OCI-LY1 (cell line): ENCODE results near the gene SLC7A8.

Experiments
- H2AFZ ChIP-seq: fragments of 200-600 bp; sonication (generic), shearing (Covaris generic); 2 replicates; pipeline ENCODE4 v1.6.0; 2014; ENCODE audit warnings: antibody characterized with exemption, mild to moderate bottlenecking, low read length
- H3F3A ChIP-seq: fragments of 200-600 bp; sonication (generic), shearing (Covaris generic); 2 replicates; pipeline ENCODE4 v1.6.0; 2014; ENCODE audit warnings: mild to moderate bottlenecking, antibody characterized with exemption, low read length, moderate library complexity; ENCODE audit not compliant: insufficient read depth
- H3K27ac ChIP-seq: fragments of 200-600 bp; sonication (generic); 2 replicates; pipeline ENCODE4 v1.5.1; 2014; ENCODE audit warnings: low read length, mixed run types, mild to moderate bottlenecking, low read depth; ENCODE audit not compliant: poor library complexity, severe bottlenecking
- H3K27me3 ChIP-seq: fragments of 200-600 bp; sonication (generic); 2 replicates; pipeline ENCODE4 v1.6.0; 2014; ENCODE audit warnings: antibody characterized with exemption, mild to moderate bottlenecking, low read length, moderate library complexity; ENCODE audit not compliant: insufficient read depth
- H3K36me3 ChIP-seq: fragments of 200-600 bp; sonication (generic); 2 replicates; pipeline ENCODE4 v1.6.1; 2014; ENCODE audit warnings: mild to moderate bottlenecking, antibody characterized with exemption, low read length, moderate library complexity, mixed read lengths; ENCODE audit not compliant: insufficient read depth
- H3K4me1 ChIP-seq: fragments of 200-600 bp; sonication (generic); 2 replicates; pipeline ENCODE4 v1.5.1; 2014; ENCODE audit warnings: mild to moderate bottlenecking, low read length, moderate library complexity; ENCODE audit not compliant: insufficient read depth, severe bottlenecking
- H3K4me2 ChIP-seq: fragments of 200-600 bp; sonication (generic), shearing (Covaris generic); 2 replicates; pipeline ENCODE4 v1.6.1; 2014; ENCODE audit warnings: low read length
- H3K4me3 ChIP-seq: fragments of 200-600 bp; sonication (generic); 2 replicates; pipeline ENCODE4 v1.5.1; 2014; ENCODE audit warnings: low read length, low read depth, mild to moderate bottlenecking, mixed read lengths; ENCODE audit not compliant: poor library complexity, severe bottlenecking
- H3K79me2 ChIP-seq: fragments of 200-600 bp; shearing (Covaris generic); 2 replicates; pipeline ENCODE4 v1.6.1; 2016; ENCODE audit warnings: mixed run types, low read length, mixed read lengths; ENCODE audit not compliant: insufficient read depth
- H3K9ac ChIP-seq: fragments of 200-600 bp; sonication (generic), shearing (Covaris generic); 2 replicates; pipeline ENCODE4 v1.6.1; 2014; ENCODE audit warnings: mild to moderate bottlenecking, low read length, mixed read lengths
- H3K9me2 ChIP-seq: fragments of 200-600 bp; sonication (generic), shearing (Covaris generic); 2 replicates; pipeline ENCODE4 v1.6.1; 2014; ENCODE audit warnings: low read depth, mild to moderate bottlenecking, low read length, mixed read lengths
- H3K9me3 ChIP-seq: fragments of 200-600 bp; shearing (Covaris generic); 2 replicates; pipeline ENCODE4 v1.6.1; 2014; ENCODE audit warnings: low read length, mixed read lengths
- H4K20me1 ChIP-seq: fragments of 200-600 bp; sonication (generic), shearing (Covaris generic); 2 replicates; pipeline ENCODE4 v1.6.0; 2016; ENCODE audit warnings: mild to moderate bottlenecking, low read length; ENCODE audit not compliant: insufficient read depth
- EZH2 ChIP-seq: fragments of 200-600 bp; sonication (generic), shearing (Covaris generic); IDR thresholded peaks from 2 replicates; pipeline ENCODE4 v1.8.0; 2017; ENCODE audit warnings: borderline replicate concordance, mixed run types, mild to moderate bottlenecking, antibody characterized with exemption, low read length, moderate library complexity, mixed read lengths
- TF ChIP-seq, protein P1 (sequence below): fragments of 200-600 bp; sonication (generic), shearing (Covaris generic); IDR thresholded peaks from 2 replicates; pipeline ENCODE4 v1.5.1; 2017; ENCODE audit warnings: mild to moderate bottlenecking, antibody characterized with exemption, low read length, moderate library complexity, mixed read lengths

The SLC7A8 gene

DNA sequence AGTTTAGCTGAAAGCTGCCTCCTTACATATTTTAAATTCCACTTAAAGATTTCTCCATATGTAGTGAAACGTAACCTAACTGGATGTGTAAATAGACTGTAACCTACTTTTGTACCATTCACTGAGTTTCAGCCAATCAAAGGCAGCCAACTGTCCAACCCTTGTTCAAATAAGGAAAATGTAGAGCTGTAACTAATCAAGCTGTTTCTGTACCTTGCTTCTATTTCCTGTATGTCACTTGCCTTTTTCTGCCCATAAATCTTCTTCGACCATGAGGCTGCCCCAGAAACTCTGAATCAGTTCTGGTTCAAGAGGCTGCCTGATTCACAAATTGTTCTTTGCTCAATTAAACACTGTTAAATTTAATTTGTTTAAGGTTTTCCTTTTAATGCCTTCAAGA lies 6.3 kb downstream of the SLC7A8 start:
- H3K4me3 ChIP-seq = no peak overlapping the region
- H3K27me3 ChIP-seq = no peaks in the 10 kb centered on the region; the same call in none of the 2 replicates
- H3K79me2 ChIP-seq = no peaks in the 10 kb centered on the region
- no peaks in the 10 kb centered on the region for H3K4me1 ChIP-seq
- no peak overlapping the region for H3K27ac ChIP-seq
- no peaks in the 10 kb centered on the region for H3K36me3 ChIP-seq
- H3K9me2 ChIP-seq = no peaks in the 10 kb centered on the region
- no peak overlapping the region for H3K9ac ChIP-seq
- H3K9me3 ChIP-seq = no peaks in the 10 kb centered on the region
- TF ChIP-seq EZH2 = no peak
- TF ChIP-seq, protein P1, sequence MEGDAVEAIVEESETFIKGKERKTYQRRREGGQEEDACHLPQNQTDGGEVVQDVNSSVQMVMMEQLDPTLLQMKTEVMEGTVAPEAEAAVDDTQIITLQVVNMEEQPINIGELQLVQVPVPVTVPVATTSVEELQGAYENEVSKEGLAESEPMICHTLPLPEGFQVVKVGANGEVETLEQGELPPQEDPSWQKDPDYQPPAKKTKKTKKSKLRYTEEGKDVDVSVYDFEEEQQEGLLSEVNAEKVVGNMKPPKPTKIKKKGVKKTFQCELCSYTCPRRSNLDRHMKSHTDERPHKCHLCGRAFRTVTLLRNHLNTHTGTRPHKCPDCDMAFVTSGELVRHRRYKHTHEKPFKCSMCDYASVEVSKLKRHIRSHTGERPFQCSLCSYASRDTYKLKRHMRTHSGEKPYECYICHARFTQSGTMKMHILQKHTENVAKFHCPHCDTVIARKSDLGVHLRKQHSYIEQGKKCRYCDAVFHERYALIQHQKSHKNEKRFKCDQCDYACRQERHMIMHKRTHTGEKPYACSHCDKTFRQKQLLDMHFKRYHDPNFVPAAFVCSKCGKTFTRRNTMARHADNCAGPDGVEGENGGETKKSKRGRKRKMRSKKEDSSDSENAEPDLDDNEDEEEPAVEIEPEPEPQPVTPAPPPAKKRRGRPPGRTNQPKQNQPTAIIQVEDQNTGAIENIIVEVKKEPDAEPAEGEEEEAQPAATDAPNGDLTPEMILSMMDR = no peak
- no peak overlapping the region for H2AFZ ChIP-seq
- no peak overlapping the region for H3K4me2 ChIP-seq
- no peaks in the 10 kb centered on the region for H3F3A ChIP-seq
- H4K20me1 ChIP-seq = no peaks in the 10 kb centered on the region

DNA sequence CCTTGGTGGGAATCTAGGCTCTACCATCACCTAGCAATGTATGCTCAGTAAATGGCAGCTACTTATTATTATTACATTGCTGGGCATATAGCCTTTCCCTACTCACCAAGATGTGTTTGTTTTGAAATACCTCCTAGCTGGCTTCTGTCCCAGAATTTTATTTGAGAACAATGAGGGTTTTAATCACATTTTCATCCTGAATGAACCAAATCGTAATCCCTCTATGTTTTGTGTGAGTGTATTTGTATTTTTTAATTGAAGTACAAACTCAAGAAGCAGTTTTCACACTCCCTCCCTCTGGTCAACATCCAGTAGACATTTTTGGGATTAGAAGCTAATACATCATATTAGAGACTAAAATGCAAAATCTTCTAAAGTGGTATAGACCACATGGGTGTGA lies 7.6 kb downstream of the SLC7A8 start:
- no peak overlapping the region for H3K4me2 ChIP-seq

DNA sequence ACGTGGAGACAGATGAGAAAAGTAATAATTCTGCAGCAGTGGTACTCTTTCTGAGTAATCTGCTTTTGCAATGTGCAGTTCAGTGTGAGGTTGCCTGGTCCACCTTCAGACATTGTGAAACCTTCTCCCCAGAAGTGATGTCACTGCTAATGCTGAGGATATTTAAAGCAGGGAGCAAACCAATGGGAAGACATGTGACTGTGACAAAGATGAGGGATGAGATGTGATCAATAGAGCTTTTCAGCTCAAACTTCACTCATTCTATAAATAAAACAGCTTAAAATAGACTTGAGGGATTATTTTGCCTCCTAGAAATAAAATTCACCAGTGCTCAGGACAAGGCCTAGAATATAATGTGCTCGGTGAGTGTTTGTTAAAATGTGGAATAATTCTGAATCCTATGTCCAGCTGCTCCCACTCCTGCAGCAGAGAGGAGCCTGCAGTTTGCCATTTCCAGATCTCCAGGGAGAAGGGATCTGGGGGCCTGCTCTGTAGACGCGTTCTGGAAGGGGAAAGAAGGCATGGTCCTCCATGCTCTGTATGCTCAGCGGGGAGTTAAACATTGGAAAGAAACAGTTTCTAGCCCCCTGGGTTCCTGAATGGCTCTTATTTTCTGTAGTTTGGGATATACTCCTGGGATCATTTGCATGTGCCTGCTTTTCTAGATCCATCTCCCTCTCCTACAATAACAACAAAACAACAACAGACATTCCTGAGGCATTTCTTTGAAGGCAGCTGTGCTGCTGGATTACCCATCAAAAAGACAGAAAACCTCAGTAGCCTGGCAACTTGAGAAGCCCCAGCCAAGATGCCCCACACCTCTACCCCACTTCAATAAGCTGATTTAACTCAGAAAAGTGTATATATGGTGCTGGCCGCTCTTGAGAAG lies 8.9 kb downstream of the SLC7A8 start:
- H3K4me2 ChIP-seq = no peak overlapping the region
- no peaks in the 10 kb centered on the region for H3K79me2 ChIP-seq
- H3K27ac ChIP-seq = no peak overlapping the region
- no peak overlapping the region for H3K4me3 ChIP-seq
- H2AFZ ChIP-seq = no peak overlapping the region
- no peaks in the 10 kb centered on the region for H4K20me1 ChIP-seq
- TF ChIP-seq, protein P1 = no peak
- TF ChIP-seq EZH2 = no peak
- H3K36me3 ChIP-seq = no peaks in the 10 kb centered on the region
- no peaks in the 10 kb centered on the region for H3K9me2 ChIP-seq
- H3K27me3 ChIP-seq = no peaks in the 10 kb centered on the region; the same call in none of the 2 replicates
- no peak overlapping the region for H3K9ac ChIP-seq
- H3F3A ChIP-seq = no peaks in the 10 kb centered on the region
- no peaks in the 10 kb centered on the region for H3K9me3 ChIP-seq
- no peaks in the 10 kb centered on the region for H3K4me1 ChIP-seq

More for the DNA sequence above, 7.6 kb downstream of the SLC7A8 start:
- H3K9ac ChIP-seq = no peak overlapping the region
- no peaks in the 10 kb centered on the region for H3K36me3 ChIP-seq
- H3F3A ChIP-seq = no peaks in the 10 kb centered on the region
- H3K27ac ChIP-seq = no peak overlapping the region
- H3K9me2 ChIP-seq = no peaks in the 10 kb centered on the region
- no peak overlapping the region for H2AFZ ChIP-seq
- no peak overlapping the region for H3K4me3 ChIP-seq
- no peak for TF ChIP-seq EZH2
- TF ChIP-seq, protein P1 = no peak
- no peaks in the 10 kb centered on the region for H3K4me1 ChIP-seq
- no peaks in the 10 kb centered on the region for H3K79me2 ChIP-seq
- no peaks in the 10 kb centered on the region; the same call in none of the 2 replicates for H3K27me3 ChIP-seq
- no peaks in the 10 kb centered on the region for H4K20me1 ChIP-seq
- H3K9me3 ChIP-seq = no peaks in the 10 kb centered on the region
